Stimulated activated naive CD8-positive, alpha-beta T cell treated with anti-CD3 and anti-CD28 coated beads, Interleukin-15, Interleukin-2, amounts not matched to agents 100 ng/mL and 50 ng/mL, for 24 hours (primary cell): ENCODE results near the gene OSBPL9.
"Not testable (repeated sequence)": the region's sequence is repeated elsewhere in the genome, so short reads cannot be mapped to it uniquely, and the experiment has no call there.

Experiments used
- H3K27ac Mint-ChIP-seq: one replicate; pipeline ENCODE4 v1.8.0; 2021; ENCODE audit warnings: mild to moderate bottlenecking, mixed read lengths
- H3K27me3 Mint-ChIP-seq: one replicate; pipeline ENCODE4 v1.8.0; 2021; ENCODE audit warnings: mixed read lengths
- H3K36me3 Mint-ChIP-seq: one replicate; pipeline ENCODE4 v1.8.0; 2021; ENCODE audit warnings: low read depth, mixed read lengths
- H3K4me1 Mint-ChIP-seq: one replicate; pipeline ENCODE4 v1.8.0; 2021; ENCODE audit warnings: low read depth, mixed read lengths
- H3K4me3 Mint-ChIP-seq: one replicate; pipeline ENCODE4 v1.8.0; 2021; ENCODE audit warnings: mild to moderate bottlenecking, mixed read lengths
- H3K9me3 Mint-ChIP-seq: one replicate; pipeline ENCODE4 v1.8.0; 2021; ENCODE audit warnings: mixed read lengths

OSBPL9 gene

DNA sequence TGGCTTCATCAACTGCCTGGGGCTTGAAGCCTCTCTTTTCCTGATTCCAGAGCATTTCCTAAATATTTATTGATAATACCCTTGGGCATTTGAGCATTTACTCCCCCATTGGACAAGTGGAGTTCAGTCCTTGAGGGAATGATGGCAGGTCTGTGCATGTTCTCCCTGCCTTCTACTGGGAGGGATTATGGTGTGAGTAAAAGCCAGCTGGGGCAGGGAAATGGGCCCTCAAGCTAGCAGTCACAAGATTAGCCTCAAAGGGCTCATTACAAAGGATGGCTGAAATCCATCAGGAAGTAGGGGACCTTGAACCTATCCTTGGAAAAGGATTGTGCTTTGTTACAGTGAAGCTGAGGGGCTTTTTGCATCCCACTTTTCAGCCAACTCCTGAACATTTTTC lies 24.2 kb upstream of the OSBPL9 start:
- no peaks in the 10 kb centered on the region for H3K9me3 Mint-ChIP-seq
- H3K4me1 Mint-ChIP-seq: no peaks in the 10 kb centered on the region
- no peaks in the 10 kb centered on the region for H3K36me3 Mint-ChIP-seq
- H3K27me3 Mint-ChIP-seq: no peaks in the 10 kb centered on the region
- H3K4me3 Mint-ChIP-seq: no peak overlapping the region
- H3K27ac Mint-ChIP-seq: no peak overlapping the region

DNA sequence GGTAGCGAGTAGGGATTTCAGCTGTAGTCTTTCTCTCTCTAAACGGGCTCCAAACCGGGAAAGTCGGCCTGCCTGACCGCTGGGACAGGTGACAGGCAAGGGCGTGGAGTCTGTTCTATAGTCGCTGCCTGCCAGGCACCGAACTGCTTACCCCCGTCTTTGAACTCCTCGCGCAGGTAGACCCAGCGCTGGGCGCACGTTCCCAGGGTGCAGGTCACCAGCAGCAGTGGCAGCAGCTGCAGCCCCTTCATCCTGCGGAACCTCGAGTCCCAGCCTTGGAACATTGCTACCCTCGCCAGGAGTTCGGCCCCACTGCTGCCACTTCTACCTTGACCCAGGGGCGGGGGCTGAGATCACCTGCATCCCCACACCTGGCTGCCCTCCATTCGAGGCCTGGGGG lies 22.2 kb upstream of the OSBPL9 start:
- H3K36me3 Mint-ChIP-seq: no peaks in the 10 kb centered on the region

DNA sequence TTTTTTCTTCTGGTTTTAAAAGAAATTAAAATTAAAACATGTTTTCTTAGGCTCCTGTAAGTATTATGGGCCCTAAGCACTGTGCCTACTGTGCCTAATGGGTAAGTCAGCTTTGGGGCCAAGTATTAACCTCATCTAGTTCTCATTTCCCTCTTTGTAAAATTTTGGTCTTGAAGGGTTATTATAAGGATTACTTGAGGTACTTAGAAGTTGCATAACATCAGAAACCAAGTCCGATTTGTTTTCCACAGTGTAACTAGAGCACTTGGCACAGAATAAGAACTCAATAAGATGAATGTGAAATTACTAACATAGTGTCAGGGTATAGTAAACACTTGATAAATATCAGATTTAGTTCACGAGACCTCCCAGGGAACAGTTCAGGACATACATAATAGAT lies 16.4 kb upstream of the OSBPL9 start:
- Mint-ChIP-seq H3K4me1 (no peaks in the 10 kb centered on the region), H3K9me3 (no peaks in the 10 kb centered on the region), H3K4me3 (no peak overlapping the region), H3K36me3 (no peaks in the 10 kb centered on the region), H3K27ac (no peak overlapping the region), H3K27me3 (no peaks in the 10 kb centered on the region)

More for the DNA sequence above, 22.2 kb upstream of the OSBPL9 start:
- no peak overlapping the region for H3K4me3 Mint-ChIP-seq
- H3K27me3 Mint-ChIP-seq: no peaks in the 10 kb centered on the region
- H3K4me1 Mint-ChIP-seq: no peaks in the 10 kb centered on the region
- no peak overlapping the region for H3K27ac Mint-ChIP-seq
- H3K9me3 Mint-ChIP-seq: no peaks in the 10 kb centered on the region

DNA sequence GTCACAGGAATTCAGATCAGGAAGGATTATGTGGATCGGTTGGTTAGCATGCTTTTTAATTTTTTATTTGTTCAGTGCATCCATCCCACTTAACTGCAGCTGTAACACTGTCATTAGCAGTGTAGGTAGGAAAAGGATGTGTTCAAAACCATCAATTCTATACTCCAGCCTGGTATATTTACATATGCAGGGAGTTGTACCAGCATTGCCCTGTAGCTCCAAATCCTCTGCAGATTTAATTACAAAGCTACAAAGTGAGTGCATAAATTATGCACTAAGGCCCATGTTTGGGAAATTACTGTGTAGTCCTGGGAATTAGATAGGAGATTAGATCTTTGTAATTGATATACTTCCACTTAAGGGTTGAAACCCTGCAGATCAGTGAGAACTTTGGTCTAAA lies 15.9 kb upstream of the OSBPL9 start:
- Mint-ChIP-seq H3K4me1 (no peaks in the 10 kb centered on the region), H3K27ac (no peak overlapping the region), H3K36me3 (no peaks in the 10 kb centered on the region), H3K4me3 (no peak overlapping the region), H3K9me3 (no peaks in the 10 kb centered on the region), H3K27me3 (no peaks in the 10 kb centered on the region)

DNA sequence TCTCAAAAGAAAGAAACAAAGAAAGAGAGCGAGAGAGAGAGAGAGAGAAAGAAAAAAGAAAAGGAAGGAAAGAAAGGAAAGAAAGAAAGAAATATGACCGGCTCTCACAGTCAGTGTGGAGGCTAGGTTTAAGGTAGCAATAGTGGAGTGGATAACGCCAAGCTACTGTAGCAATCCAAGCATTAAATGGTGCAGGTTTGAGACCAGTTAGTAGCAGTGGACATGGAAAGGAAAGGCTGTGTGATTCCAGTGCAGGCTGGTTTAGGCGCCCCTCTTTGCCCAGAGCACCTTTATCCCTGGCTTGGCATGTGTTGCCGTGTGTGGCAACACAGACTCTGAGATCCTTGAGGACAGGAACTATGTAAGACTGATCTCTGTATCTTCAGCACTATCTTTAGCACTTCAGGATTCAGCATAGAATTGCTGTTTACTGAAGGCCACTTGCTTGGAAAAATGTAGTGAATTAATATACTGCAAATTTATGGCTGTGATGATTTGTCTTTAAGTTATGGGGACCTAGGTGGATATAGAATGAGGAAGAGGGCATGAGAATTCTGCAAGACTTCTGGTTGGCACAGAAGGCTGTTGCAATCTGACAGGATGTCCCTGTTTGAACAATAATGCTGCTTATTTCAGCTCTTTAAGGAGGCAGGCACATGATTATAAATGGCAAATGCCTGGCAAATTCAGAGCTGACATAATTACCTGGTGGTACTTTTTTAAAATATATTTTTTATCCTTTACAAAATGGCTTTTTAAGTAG lies 10.8 kb upstream of the OSBPL9 start:
- Mint-ChIP-seq H3K36me3 (no peaks in the 10 kb centered on the region), H3K27me3 (peaks cover 10% of the 10 kb centered on the region), H3K4me1 (no peaks in the 10 kb centered on the region), H3K4me3 (no peak overlapping the region), H3K27ac (no peak overlapping the region), H3K9me3 (no peaks in the 10 kb centered on the region)

DNA sequence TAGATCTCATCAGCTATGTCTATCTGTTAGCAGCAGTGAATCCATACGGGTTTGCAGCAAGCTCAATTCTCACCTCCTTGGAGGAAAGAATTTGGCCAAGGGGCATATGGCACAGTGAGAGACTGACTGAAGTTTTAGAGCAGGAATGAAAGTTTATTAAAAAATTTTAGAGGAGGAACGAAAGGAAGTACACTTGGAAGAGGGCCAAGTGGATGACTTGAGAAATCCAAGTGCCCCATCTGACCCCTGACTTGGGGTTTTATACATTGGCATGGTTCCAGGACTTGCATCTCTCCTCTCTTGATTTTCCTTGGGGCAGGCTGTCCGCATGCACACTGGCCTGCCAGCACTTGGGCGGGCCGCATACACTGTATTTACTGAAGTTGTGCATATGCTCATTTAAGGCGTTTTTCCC lies 9.2 kb upstream of the OSBPL9 start:
- Mint-ChIP-seq H3K27ac (no peak overlapping the region), H3K9me3 (no peaks in the 10 kb centered on the region), H3K4me1 (no peaks in the 10 kb centered on the region), H3K36me3 (no peaks in the 10 kb centered on the region), H3K4me3 (no peak overlapping the region), H3K27me3 (peaks cover 10% of the 10 kb centered on the region)

DNA sequence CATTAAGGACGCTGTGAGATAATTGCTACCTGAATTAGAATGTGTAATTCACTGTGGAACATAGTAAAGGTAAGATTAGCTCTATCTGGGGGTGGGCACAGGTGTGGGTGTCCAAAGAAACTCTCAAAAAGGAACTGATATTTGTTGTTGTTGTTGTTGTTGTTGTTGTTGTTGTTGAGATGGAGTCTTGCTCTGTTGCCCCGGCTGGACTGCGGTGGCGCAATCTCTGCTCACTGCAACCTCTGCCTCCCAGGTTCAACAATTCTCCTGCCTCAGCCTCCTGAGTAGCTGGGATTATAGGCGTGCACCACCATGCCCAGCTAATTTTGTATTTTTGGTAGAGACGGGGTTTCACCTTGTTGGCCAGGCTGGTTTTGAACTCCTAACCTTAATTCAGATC lies 6.8 kb upstream of the OSBPL9 start:
- not testable (repeated sequence) for H3K27ac Mint-ChIP-seq, H3K27me3 Mint-ChIP-seq, H3K4me1 Mint-ChIP-seq, H3K36me3 Mint-ChIP-seq, H3K9me3 Mint-ChIP-seq, H3K4me3 Mint-ChIP-seq

DNA sequence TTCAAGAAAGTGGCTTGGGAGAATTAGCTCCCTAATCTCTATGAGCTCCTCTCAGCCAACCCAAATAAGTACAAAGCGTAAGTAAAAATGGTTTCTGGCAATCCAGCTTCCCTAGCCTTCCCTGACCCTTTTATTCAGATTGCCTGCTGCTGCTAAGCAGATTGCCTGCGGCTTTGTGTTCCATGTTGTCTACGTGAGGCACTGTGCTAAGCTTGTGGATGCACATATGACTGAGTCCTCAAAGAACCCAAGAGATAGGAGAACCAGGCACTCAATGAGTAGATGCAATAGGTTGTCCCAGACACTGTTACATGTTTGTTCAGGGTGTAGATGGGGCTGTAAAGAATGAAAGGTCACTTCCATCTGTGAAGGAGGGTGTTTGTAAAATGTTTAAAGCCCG lies 6.3 kb upstream of the OSBPL9 start:
- H3K9me3 Mint-ChIP-seq: no peaks in the 10 kb centered on the region
- no peaks in the 10 kb centered on the region for H3K4me1 Mint-ChIP-seq
- H3K27ac Mint-ChIP-seq: no peak overlapping the region
- no peaks in the 10 kb centered on the region for H3K36me3 Mint-ChIP-seq
- no peak overlapping the region for H3K4me3 Mint-ChIP-seq
- peaks cover 10% of the 10 kb centered on the region for H3K27me3 Mint-ChIP-seq

DNA sequence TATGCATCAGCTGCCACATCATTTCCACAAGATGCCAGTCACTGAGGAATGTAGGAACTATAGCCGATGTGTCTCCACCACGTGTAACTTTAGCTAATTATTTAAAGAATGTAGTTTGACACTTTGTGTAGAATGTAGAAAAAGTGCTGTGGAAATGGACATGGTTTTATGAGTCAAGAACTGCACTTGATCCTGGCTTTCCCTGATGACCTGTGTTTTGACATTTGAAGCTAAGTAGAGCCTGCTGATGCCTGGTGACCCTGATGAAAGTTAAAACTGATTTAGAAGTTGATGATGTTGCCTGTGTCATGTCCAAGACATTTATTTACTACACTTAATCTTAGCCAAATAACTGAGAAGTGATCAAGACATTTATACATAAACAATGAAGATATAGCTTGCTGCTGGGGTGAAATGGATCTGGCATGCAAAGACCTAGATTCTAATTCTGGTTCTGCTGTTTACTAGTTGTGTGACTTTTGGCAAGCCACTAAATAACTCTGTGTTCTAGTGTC lies 4.4 kb upstream of the OSBPL9 start:
- H3K4me3 Mint-ChIP-seq: no peak overlapping the region
- peaks cover 7% of the 10 kb centered on the region for H3K4me1 Mint-ChIP-seq
- no peak overlapping the region for H3K27ac Mint-ChIP-seq
- peaks cover 10% of the 10 kb centered on the region for H3K27me3 Mint-ChIP-seq
- no peaks in the 10 kb centered on the region for H3K36me3 Mint-ChIP-seq
- H3K9me3 Mint-ChIP-seq: no peaks in the 10 kb centered on the region

DNA sequence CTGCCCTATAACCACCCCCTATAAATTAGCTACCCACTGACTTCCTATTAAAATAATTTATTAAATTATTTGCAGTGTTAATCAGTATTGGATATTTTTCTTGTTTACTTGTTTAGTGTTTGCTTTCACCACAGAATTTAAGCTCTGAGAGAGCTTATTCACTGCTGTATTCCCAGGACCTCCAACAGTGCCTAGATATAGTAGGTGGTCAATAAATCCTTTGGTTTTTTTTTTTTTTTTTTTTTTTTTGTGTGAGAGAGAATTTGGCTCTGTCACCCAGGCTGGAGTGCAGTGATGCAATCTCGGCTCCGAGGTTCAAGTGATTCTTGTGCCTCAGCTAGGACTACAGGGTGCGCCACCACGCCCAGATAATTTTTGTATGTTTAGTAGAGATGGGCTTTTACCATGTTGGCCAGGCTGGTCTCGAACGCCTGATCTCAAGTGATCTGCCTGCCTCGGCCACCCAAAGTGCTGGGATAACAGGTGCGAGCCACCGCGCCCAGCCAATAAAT lies 1.1 kb upstream of the OSBPL9 start:
- Mint-ChIP-seq H3K36me3 (no peaks in the 10 kb centered on the region), H3K27ac (no peak overlapping the region), H3K27me3 (peaks cover under 1% of the 10 kb centered on the region), H3K4me3 (peak overlapping the region; percentile 98), H3K4me1 (peaks cover 19% of the 10 kb centered on the region), H3K9me3 (no peaks in the 10 kb centered on the region)

DNA sequence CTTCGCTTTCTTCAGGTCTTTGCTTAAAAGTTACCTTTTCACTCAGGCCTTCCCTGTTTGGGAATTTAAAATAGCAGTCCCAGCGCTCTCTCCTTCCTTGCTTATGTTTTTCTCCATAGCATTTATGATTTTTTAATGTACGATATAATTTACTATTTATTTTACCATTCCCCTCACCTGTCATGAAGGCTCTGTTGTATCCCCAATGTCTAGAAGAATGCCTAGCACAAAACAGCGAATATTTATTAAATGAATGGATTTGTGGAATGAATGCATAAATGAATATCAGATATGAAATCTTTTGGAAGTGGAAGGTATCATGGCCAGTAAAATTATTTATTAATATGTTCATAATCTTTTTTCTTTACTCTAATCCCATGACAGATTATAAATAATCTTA lies 402 bp upstream of the OSBPL9 start:
- no peaks in the 10 kb centered on the region for H3K9me3 Mint-ChIP-seq
- H3K27me3 Mint-ChIP-seq: no peaks in the 10 kb centered on the region
- H3K4me1 Mint-ChIP-seq: peaks cover 19% of the 10 kb centered on the region
- peak overlapping the region; percentile 98 for H3K4me3 Mint-ChIP-seq
- no peaks in the 10 kb centered on the region for H3K36me3 Mint-ChIP-seq
- peak overlapping the region; percentile 33 for H3K27ac Mint-ChIP-seq

DNA sequence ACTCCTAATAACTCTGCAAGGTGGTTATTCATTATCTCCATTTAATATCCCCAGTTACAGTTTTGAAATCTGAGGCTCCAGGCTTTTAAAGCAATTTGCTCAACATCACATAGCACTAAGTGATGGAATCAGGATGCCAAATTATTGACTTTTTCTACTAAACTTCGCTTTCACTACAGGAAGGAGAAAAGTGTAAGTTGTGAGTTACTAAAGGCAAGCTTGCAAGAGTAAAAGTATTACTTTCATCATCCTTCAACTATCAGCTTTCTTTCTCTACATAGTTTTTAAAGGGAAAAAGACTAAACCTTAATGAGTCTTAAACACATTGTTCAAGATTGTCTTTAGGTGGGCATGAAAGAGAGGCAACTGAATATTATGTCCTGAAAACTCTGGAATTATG lies 1.8 kb downstream of the OSBPL9 start:
- peaks cover 28% of the 10 kb centered on the region for H3K4me1 Mint-ChIP-seq
- no peak overlapping the region for H3K27ac Mint-ChIP-seq
- no peaks in the 10 kb centered on the region for H3K27me3 Mint-ChIP-seq
- H3K36me3 Mint-ChIP-seq: no peaks in the 10 kb centered on the region
- H3K9me3 Mint-ChIP-seq: no peaks in the 10 kb centered on the region
- no peak overlapping the region for H3K4me3 Mint-ChIP-seq

DNA sequence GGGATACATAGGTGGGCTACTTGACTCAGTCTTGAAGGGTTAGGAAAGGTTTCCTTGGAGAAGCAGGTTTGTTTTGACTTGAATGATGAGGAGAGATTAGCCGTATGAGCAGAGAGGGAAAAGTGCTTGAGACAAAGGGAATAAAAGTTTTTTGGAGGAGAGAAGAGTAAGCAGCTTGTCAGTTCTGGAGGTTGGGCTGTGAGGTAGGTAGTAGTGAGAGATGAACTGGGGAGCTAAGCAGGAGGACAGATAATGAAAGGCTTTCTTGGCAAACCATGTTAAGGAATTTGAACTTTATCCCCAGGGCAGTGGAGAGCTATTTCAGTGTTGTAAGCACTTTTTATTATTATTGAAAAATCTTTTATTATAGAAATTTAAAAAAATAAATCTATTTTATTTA lies 3.6 kb downstream of the OSBPL9 start:
- H3K27me3 Mint-ChIP-seq: no peaks in the 10 kb centered on the region
- H3K4me3 Mint-ChIP-seq: no peak overlapping the region
- no peaks in the 10 kb centered on the region for H3K36me3 Mint-ChIP-seq
- peaks cover 28% of the 10 kb centered on the region for H3K4me1 Mint-ChIP-seq
- no peaks in the 10 kb centered on the region for H3K9me3 Mint-ChIP-seq
- no peak overlapping the region for H3K27ac Mint-ChIP-seq

DNA sequence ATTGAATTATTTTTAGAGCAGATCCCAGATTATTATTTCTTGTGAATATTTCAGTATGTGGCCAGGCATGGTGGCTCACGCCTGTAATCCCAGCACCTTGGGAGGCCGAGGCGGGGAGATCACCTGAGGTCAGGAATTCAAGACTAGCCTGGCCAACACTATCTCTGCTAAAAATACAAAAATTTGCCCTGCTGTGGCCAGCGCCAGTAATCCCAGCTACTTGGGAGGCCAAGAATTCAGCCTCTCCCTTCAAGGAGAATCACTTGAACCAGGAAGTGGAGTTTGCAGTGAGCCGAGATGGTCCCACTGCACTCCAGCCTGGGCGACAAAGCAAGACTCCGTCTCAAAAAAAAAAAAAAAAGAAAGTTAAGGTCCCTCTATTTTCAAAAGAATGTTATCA lies 4.3 kb downstream of the OSBPL9 start:
- no peaks in the 10 kb centered on the region for H3K36me3 Mint-ChIP-seq
- no peak overlapping the region for H3K27ac Mint-ChIP-seq
- H3K27me3 Mint-ChIP-seq: no peaks in the 10 kb centered on the region
- no peak overlapping the region for H3K4me3 Mint-ChIP-seq
- H3K9me3 Mint-ChIP-seq: no peaks in the 10 kb centered on the region
- peaks cover 26% of the 10 kb centered on the region for H3K4me1 Mint-ChIP-seq

DNA sequence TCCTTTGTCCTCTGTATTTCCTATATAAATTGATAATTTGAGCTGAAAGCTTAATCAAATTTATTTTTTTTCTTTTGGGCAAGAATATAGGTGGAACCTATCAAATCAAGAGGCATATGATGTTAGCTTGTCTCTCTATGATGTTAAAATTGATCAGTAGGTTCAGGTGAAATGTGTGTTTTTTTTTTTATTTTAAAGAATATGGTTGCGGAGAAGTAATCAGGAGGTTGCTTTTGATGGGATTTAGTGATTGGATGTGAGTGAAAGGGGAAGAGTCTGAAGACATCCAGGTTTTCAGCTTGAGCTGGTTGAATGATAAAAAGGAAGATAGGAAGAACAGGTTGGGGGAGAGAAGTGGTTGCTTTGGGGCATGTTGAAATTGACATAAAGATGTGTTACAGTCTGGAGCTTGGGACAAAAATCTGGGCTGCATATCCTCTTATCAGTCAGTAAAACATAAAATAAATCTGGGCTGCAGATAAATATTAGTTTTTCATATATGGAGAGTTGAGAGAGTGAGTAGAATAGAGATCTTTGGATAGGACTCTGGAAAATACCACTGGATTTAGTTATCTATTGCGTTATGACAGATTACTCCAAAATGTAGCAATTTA lies 5.1 kb downstream of the OSBPL9 start:
- no peaks in the 10 kb centered on the region for H3K27me3 Mint-ChIP-seq
- H3K4me1 Mint-ChIP-seq: peaks cover 22% of the 10 kb centered on the region
- no peak overlapping the region for H3K27ac Mint-ChIP-seq

More for the DNA sequence above, 5.1 kb downstream of the OSBPL9 start:
- H3K9me3 Mint-ChIP-seq: no peaks in the 10 kb centered on the region
- no peak overlapping the region for H3K4me3 Mint-ChIP-seq
- no peaks in the 10 kb centered on the region for H3K36me3 Mint-ChIP-seq
